ENCODE measurements around the gene FOXL2.
"Not testable (repeated sequence)": the region's sequence is repeated elsewhere in the genome, so short reads cannot be mapped to it uniquely, and the experiment has no call there.

FOXL2 gene

GRCh38 chr3:138933068-138933668 lies 13.8 kb downstream of the FOXL2 start:
- no peak for DNase-seq (ENCODE audit: low read depth in 2 of 2)

GRCh38 chr3:138928727-138929372 lies 18.1 kb downstream of the FOXL2 start:
- DNase-seq (ENCODE audit: low read depth in 2 of 2) = no peak

GRCh38 chr3:138923531-138923994 lies 23.4 kb downstream of the FOXL2 start:
- DNase-seq (ENCODE audit: low read depth in 2 of 2) = peak; percentile 62 to 79

- DNase-seq (ENCODE audit: low read depth in 2 of 2) = not testable (repeated sequence)
Measured at GRCh38 chr3:138922400-138922799, 24.5 kb downstream of the FOXL2 start.

GRCh38 chr3:138921316-138922292 lies 25.3 kb downstream of the FOXL2 start:
- DNase-seq (ENCODE audit: low read depth in 2 of 2) = no peak

GRCh38 chr3:138919325-138919724 lies 27.6 kb downstream of the FOXL2 start:
- DNase-seq (ENCODE audit: low read depth in 2 of 2) = no peak

GRCh38 chr3:138916824-138917223 lies 30.1 kb downstream of the FOXL2 start:
- no peak for DNase-seq (ENCODE audit: low read depth in 2 of 2)

GRCh38 chr3:138915503-138916498 lies 31.1 kb downstream of the FOXL2 start:
- peak; percentile 48 to 71 for DNase-seq (ENCODE audit: low read depth in 2 of 2)

- no peak for DNase-seq (ENCODE audit: low read depth in 2 of 2)
Measured at GRCh38 chr3:138914870-138915502, 32.0 kb downstream of the FOXL2 start.

- DNase-seq (ENCODE audit: low read depth in 2 of 2) = no peak
Measured at GRCh38 chr3:138913766-138914165, 33.2 kb downstream of the FOXL2 start.

GRCh38 chr3:138912237-138912636 lies 34.7 kb downstream of the FOXL2 start:
- DNase-seq (ENCODE audit: low read depth in 2 of 2) = no peak

GRCh38 chr3:138911621-138912020 lies 35.3 kb downstream of the FOXL2 start:
- no peak for DNase-seq (ENCODE audit: low read depth in 2 of 2)

- DNase-seq (ENCODE audit: low read depth in 2 of 2) = no peak
Measured at GRCh38 chr3:138909904-138910303, 37.0 kb downstream of the FOXL2 start.

GRCh38 chr3:138908846-138909245 lies 38.1 kb downstream of the FOXL2 start:
- no peak for DNase-seq (ENCODE audit: low read depth in 2 of 2)

- no peak for DNase-seq (ENCODE audit: low read depth in 2 of 2)
Measured at GRCh38 chr3:138907539-138907938, 39.4 kb downstream of the FOXL2 start.

- no peak for DNase-seq (ENCODE audit: low read depth in 2 of 2)
Measured at GRCh38 chr3:138902171-138902570, 44.8 kb downstream of the FOXL2 start.

- DNase-seq (ENCODE audit: low read depth in 2 of 2) = no peak
Measured at GRCh38 chr3:138901567-138901966, 45.4 kb downstream of the FOXL2 start.

GRCh38 chr3:138899351-138899991 lies 47.5 kb downstream of the FOXL2 start:
- no peak for DNase-seq (ENCODE audit: low read depth in 2 of 2)

- no peak for DNase-seq (ENCODE audit: low read depth in 2 of 2)
Measured at GRCh38 chr3:138898708-138899107, 48.2 kb downstream of the FOXL2 start.

GRCh38 chr3:138898301-138898700 lies 48.6 kb downstream of the FOXL2 start:
- no peak for DNase-seq (ENCODE audit: low read depth in 2 of 2)

Data from stimulated activated CD4-positive, alpha-beta T cell treated with anti-CD3 and anti-CD28 coated beads, Interleukin-1b, Interleukin-23, amount 100 ng/mL, for 1 hour (primary cell).